RWPE1 (cell line): ENCODE measurements around the gene MCM3.

Experiments
- CTCF ChIA-PET: fragments of 350-600 bp; sonication (Branson Sonifier 250); formaldehyde crosslinking; extraction: SDS; loops from one replicate; lab custom pipeline; 2021; lab: Yijun Ruan, JAX
- POLR2A ChIA-PET: fragments of 400-600 bp; formaldehyde crosslinking; extraction: SDS; loops from one replicate; lab custom pipeline; 2020; ENCODE audit warnings: antibody characterized with exemption; ENCODE audit not compliant: low non-redundant PET; lab: Yijun Ruan, JAX
- DNase-seq: peaks from one replicate; pipeline ENCODE4 v3.0.0; 2012; ENCODE audit warnings: low spot score
- H3K27ac ChIP-seq: fragments of 450-650 bp; 2 replicates; pipeline ENCODE4 v1.5.1; 2017
- TF ChIP-seq, protein P1 (sequence below): fragments of 450-650 bp; conservative IDR thresholded peaks from 2 replicates; pipeline ENCODE4 v1.5.1; 2017; ENCODE audit warnings: low read depth, mild to moderate bottlenecking

The MCM3 gene

DNA sequence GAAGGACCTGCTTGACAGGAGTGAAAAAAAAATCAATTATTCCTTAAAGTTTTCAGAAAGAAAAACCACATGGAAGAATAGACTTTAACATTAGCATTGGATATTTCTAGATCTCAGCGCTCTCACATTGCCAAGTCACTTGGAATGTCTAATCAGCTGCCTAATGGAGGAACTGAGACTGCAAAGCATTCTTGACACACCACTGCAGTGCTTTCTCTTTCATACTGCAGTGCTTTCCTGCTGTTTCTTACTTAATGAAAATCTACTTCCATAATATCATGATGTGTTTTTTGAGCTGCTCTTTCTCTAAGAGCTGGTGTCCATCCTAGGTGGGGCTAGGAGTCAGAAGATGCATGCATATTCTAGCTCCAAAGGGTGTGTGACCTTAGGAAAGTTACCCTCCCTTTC, 20.4 kb upstream of the MCM3 start:
- POLR2A ChIA-PET, result no interaction called here

DNA sequence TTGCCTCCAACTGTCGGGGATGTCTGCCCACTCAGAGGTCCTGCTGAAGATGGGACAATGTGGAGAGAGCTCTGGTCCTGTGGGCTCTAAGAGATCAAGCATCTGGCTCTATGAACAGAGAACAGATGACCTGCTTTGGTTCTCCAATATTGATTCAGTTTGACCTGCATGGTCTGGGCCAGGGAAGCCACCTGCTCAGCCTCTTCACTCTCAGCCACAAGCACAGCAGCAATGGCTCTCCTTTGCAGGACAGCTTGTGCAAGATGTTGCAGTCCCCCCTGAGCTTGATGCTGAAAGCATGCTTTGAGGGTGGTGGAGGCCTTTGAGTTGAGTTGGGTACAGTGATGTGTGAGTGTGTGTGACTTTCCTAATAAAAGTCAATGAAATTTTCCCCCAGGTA, 18.6 kb upstream of the MCM3 start:
- POLR2A ChIA-PET, result no interaction called here
- TF ChIP-seq, protein P1, sequence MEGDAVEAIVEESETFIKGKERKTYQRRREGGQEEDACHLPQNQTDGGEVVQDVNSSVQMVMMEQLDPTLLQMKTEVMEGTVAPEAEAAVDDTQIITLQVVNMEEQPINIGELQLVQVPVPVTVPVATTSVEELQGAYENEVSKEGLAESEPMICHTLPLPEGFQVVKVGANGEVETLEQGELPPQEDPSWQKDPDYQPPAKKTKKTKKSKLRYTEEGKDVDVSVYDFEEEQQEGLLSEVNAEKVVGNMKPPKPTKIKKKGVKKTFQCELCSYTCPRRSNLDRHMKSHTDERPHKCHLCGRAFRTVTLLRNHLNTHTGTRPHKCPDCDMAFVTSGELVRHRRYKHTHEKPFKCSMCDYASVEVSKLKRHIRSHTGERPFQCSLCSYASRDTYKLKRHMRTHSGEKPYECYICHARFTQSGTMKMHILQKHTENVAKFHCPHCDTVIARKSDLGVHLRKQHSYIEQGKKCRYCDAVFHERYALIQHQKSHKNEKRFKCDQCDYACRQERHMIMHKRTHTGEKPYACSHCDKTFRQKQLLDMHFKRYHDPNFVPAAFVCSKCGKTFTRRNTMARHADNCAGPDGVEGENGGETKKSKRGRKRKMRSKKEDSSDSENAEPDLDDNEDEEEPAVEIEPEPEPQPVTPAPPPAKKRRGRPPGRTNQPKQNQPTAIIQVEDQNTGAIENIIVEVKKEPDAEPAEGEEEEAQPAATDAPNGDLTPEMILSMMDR, result no peak
- no peak for DNase-seq
- H3K27ac ChIP-seq, result no peak overlapping the region
- CTCF ChIA-PET, result no interaction called here

More for the DNA sequence above, 20.4 kb upstream of the MCM3 start:
- DNase-seq, result no peak
- H3K27ac ChIP-seq, result no peak overlapping the region
- TF ChIP-seq, protein P1, result no peak
- CTCF ChIA-PET, result no interaction called here

DNA sequence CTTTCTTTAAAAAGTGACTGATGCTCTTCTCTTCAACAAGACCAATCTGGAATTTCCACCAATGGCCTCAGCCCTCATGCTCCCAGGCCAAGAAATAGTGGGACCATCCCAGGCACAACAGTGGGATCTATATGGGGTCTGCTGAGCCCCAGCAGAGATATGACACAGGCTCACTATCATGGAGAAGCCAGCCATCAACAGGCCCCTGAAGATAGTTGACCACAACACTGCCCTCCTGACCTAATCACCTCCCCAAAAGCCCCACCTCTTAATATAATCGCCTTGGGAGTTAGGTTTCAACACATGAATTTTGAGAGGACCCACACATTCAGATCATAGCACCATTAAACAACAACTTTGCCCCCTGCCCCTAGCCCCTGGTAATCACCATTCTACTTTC, 16.8 kb upstream of the MCM3 start:
- CTCF ChIA-PET, result no interaction called here
- TF ChIP-seq, protein P1, result no peak
- POLR2A ChIA-PET, result no interaction called here

DNA sequence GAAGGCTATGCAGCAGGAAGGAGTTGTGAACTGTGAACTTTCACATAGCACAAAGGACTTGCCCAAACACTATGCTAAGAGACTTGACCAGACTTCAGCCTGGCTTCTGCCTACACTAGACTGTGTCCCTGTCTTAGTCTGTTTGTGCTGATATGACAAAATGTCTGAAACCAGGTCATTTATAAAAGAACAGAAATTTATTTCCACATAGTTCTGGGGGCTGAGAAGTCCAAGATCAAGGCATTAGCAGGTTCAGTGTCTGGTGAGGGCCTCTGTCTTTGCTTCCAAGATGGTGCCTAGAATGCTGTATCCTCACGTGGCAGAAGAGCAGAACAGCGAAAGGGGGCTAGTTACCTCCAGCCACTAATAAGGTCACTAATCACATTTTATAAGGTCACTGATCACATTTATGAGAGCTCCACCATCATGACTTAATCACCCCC, 16.0 kb upstream of the MCM3 start:
- CTCF ChIA-PET, result no interaction called here
- TF ChIP-seq, protein P1, result no peak
- POLR2A ChIA-PET, result no interaction called here
- DNase-seq, result no peak
- H3K27ac ChIP-seq, result no peak overlapping the region

More for the DNA sequence above, 16.8 kb upstream of the MCM3 start:
- H3K27ac ChIP-seq, result no peak overlapping the region
- DNase-seq, result no peak

DNA sequence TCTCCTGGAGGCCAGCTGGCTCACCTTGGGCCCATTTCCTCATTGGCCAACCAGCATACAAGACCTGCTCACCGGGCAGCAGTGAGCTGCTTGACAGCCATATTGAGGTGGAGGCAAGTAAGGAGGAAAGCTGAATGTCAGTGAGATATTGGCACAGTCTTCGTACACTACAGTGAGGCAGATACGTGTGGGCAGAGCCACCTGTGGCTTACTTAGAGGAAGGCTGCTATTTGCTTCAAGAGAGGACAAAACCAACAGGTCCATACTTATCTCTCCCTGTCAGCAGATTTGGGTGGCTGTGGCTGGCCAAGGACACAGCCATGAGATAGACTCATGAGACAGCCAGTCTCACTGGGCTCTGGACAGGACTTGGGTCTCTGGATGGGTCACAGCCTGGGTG, 15.1 kb upstream of the MCM3 start:
- TF ChIP-seq, protein P1, result no peak
- POLR2A ChIA-PET, result no interaction called here
- H3K27ac ChIP-seq, result no peak overlapping the region
- no peak for DNase-seq
- CTCF ChIA-PET, result interaction anchor here (0.6 kb wide), 1 partner anchor 13 kb away, joined by 4 read pairs; no protein-coding TSS in a partner anchor

DNA sequence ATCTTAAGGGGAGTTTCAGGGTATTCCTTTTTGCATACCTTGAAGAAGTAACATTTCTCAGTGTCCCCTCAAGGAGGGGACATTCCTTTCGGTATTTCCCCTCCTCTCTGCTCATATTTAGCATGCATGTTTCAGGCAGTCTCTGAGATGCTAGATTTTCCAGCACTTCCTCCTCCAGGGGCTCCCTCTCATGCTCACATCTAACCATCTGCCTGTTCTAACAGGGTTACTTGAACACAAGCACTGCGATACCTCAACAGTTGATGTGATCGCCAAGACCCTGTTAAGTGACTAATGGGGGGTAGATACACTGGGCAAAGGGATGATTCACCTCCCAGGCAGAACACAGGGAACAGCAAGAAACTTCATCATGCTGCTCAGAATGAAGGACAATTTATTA, 12.9 kb upstream of the MCM3 start:
- POLR2A ChIA-PET, result no interaction called here
- no peak for DNase-seq
- no peak overlapping the region for H3K27ac ChIP-seq
- TF ChIP-seq, protein P1, result no peak
- CTCF ChIA-PET, result no interaction called here

DNA sequence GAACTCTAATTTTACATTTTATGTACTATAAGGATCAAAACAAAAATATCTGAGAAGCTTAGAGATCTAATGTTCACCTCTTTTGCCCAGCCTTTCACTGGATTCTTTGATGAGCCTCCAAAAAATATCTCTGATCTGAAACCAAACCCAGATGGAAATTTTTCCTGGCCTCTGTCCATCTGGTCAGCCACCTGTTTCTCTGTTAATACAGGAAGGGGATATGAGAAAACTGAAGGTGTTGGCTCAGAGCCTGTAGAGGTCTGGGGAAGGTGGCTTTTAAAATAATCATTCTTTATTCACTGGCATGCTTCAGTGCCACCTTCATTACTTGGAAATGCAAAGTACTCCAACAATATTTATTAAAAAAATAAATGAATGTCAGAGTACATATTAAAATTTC, 8.5 kb upstream of the MCM3 start:
- H3K27ac ChIP-seq, result no peak overlapping the region
- ChIA-PET POLR2A (no interaction called here), CTCF (interaction anchor here (0.8 to 1.2 kb wide), 2 partner anchors 100 to 107 kb away, joined by 4 to 5 read pairs; no protein-coding TSS in a partner anchor)
- TF ChIP-seq, protein P1, result no peak
- no peak for DNase-seq
